Left hindlimb (tissue), 1 donor: Measurements from ENCODE around the gene TLX1.

Experiments
- DNase-seq: peaks from one replicate; pipeline ENCODE4 v3.0.0-alpha.2; 2018

TLX1 gene

DNA sequence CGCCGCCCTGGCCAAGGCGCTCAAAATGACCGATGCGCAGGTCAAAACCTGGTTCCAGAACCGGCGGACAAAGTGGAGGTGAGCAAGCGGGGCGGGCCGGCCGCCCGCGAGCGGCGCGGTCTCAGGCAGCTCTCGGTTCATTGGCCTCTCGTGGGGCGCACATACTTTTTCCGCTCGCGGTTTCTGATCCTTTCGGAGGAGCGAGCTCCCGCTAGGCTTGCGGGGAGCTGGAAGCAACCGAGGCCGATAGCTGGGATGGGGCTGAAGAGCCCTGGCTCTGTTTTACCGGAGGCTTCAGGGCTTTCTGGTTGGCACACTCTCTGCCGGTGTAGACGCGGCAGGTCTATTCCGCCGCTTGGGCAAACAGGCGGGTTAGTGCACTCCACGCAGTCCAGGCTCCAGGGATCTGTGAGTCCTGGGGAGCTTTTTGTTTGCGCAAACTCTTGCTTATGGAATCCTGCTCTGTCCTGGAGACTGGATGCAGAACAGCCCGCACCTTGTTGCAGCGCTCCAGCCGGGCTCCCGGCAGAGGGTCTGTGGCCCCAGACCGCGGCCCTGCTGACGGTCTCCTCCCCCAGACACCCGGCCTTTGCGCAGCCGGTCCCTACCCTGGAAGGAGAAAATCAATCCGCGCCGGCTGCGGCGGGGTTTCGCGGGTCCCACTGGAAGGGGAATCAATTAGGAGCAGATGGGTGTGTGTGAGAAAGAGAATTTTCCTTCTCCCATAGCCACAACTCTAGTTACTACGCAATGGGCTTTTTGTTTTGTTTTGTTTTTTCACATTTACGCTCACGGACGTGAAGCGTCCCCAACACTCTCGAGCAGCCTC lies 3.4 kb downstream of the TLX1 start:
- no peak for DNase-seq

DNA sequence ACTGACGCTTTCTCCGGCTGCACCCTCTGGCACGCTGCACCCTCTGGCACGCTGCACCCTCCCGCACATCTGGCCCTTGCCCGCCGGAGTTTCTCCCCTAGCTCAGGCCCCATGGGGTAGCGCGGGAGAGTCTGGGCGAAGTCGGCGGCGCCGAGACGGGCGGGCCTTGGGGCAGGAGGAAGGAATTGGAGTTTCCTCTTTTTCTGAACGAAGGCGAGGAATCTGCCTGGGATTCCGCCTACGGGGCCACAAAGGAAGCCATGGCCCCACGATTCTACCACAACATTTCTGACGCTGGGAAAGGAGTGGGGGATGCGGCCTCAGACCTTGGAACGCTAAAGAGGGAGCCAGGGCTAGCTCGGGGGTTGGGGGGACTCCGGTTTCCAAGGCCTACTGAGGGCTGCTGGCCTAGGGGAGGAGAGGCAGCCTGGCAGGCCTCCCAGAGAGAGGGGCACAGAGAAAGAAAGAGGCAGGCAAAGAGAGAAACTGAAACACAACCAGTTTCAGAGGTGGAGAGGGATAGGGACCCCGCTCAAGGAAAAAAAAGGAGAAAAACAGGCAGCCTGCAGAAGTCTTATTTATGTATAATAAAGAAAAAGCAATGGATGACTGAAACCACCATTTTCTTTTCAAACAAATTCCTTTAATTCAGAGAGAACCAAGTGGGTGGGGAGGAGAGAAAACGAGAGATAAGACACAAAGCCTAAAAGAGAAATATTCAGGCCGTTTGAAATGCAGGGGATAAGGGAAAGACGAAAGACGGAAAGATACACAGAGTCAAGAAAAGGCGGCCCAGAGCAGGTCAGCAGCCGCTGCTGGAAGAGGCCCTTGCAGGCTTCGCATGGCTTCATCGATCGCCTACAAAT lies 4.3 kb downstream of the TLX1 start:
- no peak for DNase-seq

DNA sequence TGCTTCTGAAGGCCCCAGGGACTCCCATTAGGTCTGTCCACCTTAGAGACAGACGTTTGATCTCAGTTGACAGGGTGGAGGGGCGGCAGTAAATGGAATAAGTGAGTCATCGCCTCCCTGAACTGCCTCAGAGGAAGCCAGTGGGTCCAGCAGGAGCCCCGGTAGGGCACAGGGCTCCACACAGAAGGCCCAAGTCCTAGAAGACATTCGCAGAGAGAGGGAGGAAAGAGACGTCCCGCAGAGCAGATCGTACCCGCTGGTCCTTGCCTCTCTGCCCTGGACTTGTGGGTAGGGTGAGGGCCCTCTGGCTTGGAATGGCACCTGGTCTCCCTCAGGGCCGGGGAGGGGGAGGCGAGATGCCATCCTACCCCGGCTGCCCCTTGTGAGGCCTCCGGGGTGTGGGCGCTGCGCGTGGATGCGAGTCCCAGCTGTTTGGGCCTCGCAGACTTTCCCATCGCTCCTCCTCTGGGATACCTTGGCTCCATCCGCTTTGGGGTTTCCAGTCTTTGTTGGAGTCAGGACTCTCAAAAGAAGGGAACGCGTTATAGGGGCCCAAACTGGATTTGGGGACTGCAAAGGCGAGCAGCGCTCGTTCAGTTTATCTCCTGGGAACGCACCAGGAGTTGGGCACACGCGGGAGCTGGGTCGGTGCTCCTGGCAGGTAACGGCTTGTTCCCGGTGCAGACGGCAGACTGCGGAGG lies 5.1 kb downstream of the TLX1 start:
- no peak for DNase-seq

DNA sequence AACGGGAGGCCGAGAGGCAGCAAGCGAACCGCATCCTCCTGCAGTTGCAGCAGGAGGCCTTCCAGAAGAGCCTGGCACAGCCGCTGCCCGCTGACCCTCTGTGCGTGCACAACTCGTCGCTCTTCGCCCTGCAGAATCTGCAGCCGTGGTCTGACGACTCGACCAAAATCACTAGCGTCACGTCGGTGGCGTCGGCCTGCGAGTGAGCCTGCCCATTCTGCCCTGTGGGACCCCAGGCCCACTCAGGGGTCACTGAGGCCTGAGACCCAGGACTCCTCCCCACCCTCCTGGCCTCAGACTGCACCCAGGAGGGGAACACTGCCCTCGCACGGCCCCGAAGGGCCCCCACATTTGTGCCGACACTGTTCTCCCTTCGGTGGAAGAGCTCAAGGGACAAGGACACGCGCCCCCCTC lies 5.6 kb downstream of the TLX1 start:
- no peak for DNase-seq

DNA sequence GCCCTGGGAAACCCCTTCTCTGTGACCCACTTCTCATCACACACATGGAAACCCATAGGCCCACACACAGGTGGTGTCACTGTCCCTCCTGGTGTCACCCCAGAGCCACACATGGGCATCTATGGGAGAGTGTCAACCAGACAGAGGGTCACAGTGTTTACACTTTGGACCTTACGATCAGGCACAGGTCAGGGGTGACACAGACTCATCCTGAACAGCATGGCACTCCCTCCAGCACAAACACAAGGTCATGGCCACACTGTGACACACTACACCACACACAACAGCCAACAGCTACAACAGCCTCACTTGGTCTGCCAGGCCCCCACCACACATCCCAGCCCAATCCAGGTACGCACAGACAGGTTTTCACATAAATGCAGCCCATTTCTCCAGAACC lies 6.2 kb downstream of the TLX1 start:
- no peak for DNase-seq

DNA sequence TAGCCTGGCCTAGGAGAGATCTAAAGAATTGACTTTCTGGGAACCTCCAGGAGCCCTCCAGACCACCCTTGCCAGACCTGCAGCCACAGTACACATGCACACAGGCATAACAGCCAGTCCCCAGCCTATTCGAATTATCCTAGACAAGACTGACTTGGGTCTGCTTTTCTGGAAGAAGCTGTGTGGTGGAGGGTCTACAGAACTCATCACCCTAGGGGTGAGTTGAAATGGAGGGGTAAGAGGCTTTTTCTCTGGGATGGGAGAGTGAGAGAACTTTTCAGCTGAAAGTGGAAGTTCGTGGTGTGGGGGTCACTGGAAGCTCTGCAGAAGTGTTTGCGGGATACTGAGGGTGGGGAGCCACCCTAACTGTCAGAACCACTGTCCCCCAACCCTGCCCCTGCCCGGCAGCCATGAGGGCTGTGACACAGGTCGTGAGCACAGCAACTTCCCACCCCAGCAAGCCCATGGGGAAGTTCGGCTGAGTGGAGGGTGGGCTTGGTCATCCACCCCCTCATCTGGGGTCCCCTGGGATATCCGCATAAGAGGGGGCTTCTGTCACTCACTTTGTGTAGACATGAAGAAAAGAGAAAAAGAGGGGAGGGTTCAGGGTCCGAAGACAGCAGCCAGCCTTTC lies 7.8 kb downstream of the TLX1 start:
- no peak for DNase-seq

DNA sequence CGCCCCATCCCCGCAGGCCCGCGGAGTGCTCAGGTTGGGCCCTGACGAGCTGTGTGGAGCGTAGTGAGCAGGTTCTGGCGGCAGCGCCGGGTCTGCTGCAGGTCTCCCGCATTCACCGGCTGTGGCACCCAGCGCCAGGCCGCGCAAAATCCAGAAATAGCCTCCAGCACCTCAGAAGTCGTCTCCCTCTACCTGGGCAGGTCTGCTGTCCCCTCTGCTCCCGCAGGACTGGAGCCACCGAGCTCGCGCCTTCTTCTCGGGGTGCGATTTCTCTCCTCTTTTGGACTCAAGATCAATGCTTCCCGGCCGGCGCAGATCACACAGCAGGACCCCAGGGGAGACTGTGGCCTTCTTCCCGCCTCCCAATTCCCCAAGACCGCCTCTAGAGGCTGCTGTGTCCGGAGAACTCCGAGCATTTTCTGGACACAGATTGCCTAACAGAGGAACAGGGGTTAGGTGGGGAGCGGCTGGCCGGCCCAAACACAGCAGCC lies 8.4 kb downstream of the TLX1 start:
- no peak for DNase-seq

DNA sequence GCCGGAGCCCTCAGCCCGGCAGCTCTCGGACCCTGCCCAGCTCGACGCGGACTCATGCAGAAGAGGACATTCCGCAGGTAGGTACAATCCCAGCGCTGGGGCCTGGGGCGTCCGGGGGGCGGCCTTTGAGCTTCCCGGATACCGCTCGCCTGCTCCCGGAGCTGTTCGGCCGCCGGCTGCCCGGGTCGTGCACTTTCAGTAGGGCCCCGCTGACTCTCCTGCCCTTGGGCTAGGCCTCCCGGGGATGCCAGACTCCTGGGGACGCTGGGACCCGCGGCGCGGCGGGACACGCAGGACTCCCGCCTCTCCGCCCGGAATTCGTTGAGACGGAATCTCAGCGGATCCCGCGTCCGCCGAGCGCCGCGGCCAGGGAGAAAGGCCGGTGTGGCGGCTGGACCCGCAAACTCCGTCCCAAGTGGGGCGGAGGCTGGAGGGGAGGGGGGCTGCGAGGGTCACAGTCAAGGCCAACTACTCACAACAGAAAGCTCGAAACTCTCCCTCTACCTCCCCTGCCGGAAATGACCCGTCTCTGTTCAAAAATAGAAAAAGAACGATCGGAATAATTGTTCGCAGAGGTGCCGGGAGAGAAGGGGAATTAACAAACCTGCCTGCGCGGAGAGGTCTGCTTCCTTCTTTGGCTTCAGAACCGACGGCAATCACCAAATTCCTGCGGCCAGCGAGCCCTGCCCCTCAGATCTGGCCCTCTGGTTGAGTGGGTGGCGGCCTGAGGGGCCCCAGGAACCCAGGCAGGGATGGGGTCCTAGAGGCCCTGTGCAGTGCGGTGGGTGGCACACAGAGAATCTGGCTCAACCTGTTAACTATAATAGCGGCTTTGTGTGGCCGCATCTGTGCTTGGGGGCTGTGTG lies 9.2 kb downstream of the TLX1 start:
- no peak for DNase-seq

DNA sequence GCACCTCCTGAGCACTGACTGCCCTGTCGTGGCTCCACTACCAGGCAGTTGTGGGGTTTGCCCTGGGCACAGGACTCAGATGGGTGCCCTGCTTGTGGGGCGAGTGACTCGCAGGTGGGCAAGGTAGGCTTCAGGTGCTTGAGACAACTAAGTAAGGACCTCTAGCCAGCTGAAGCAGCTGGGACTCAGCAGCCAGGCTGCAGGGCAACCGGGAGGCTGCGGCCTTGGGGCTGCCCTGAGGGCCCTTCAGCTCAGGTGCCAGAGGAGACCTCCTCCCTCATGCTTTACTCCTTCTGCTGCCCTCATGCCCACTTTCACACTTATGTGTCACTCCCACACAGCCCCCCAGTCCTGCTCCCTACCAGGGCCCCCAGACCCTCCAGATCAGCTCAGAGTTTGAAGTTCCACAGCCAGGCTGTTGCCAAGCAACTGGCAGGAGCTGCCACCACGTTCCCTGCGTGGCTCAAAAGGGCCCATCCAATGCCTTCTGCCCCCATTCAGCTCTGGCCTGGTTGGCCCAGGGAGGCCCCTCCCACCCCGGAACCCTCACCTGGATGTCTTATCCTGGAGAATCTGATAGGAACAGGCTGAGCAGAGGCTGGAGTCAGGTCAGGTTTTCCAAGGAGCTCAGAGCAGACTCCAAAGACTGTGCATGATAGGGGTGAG lies 10.0 kb downstream of the TLX1 start:
- no peak for DNase-seq

DNA sequence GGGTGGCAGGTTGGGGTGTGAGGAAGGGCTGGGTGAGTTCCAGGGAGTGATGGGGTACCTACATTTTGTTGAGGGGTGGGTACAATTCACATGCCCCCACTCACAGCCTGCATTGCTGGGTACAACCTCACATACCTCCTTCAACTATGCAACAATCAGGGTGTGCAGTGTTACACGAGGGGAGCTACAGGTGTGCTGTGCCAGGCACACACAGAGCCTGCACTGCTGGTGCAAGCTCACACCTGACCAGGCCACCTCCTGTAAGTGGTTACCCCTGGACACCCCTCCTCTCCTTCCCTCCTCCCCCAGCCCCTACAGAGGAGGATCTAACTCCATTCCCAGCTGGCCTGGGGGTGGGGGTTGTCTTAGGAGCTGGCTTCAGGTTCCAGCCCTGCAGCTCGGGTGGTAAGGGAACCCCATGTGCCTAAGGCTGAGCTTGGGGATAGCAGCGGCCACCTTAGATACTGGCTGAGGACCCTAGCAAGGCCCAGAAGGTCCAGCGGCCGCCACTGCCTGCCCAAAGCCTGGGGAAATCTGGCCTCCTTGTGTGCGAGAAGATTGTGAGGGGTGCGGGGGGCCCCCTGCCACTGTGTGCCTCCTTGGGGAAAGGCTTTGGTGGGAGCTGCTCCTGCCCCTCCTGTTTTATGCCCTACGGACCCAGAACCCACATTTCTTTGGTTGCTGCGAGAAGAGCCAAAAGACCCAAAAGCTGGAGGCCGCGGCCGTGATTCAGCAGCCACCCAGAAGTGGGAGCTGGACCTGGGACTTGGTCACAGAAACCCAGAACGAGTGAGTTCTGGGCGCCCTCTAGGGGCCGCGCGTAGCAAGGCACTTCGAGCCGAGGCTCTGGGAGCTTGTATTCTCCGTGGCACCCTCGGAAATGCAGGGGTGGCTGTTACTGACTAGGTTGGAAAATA lies 10.8 kb downstream of the TLX1 start:
- peak; percentile 84 for DNase-seq

DNA sequence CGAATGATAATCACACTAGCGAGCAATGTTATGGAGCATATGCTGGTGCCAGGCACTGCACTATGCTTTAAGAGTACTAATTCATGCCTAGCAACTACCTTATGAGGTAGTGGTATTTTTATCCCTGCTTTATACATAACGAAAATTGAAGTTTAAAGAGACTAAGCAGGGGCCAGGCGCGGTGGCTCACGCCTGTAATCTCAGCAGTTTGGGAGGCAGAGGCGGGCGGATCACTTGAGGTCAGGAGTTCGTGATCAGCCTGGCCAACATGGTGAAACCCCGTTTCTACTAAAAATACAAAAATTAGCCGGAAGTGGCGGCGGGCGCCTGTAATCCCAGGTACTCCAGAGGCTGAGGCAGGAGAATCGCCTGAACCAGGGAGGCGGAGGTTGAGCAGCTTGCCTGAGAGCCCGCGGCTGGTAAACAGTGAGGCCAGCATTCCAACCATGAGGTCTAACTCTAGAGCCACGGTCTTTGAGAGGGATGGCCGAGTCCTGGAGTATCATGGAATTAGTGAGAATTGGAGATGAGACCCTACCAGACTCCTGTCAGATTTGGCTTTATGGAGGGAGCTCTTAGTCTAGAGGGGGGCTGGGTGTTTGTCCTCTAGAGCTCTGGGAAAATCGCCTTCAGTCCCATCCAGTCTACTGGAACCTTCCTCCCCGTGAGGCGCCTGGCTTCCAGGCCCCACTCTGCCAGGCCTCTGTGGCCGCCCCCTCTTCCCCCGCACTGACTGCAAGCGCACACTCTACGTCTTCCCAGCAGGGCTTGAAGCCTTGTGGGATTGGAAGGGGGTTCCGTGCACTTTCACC lies 11.6 kb downstream of the TLX1 start:
- no peak for DNase-seq

DNA sequence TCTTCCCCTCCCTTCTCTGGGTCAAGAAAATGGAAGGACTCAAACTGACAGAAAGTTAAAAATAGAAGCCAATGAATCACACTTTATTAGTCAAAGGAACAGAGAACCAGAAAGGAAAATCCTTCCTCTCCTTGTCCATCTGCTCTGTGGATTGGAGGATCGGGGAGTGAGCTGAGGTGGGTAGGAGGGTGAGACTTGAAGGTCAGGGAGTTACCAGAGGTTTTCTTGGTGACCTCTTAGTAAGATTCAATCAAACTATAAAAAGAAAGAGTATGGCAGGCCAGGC lies 12.2 kb downstream of the TLX1 start:
- DNase-seq: no peak

DNA sequence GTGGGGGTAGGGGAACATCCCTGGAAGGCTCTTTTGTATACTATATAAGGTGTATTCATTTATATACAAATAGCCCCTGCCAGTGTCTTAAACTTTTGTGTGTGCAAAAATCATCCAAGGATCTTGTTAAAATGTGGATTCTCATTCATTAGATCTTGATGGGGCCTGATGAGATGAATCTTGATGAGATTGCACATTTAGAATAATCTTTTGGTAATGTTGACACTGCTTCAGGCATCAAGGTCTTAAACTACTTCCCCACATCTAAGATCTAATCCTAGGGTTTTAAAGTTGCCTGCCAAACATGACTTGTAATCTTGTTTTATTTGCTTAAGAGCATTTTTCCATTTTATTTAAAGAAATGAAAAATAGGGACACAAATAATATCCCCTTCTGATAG lies 13.0 kb downstream of the TLX1 start:
- DNase-seq: no peak

DNA sequence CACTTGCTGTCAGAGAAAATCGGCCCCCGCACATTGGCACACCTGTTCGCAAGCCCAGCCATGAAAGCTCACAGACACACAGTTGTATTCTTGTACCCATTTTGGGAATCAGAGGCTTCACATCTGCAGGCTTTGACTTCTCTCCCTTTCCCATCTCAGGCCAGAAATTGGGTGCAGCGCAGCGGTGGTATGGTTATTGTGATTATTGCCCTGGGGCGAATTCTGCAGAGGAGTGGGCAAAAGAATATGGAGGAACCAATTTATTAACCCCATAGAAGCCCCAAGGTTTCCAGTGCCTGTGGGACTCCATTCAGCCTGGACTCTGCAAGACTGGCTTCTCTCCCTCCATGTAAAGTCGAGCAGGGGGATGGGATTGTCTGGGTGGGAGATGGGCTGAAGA lies 14.0 kb downstream of the TLX1 start:
- no peak for DNase-seq

DNA sequence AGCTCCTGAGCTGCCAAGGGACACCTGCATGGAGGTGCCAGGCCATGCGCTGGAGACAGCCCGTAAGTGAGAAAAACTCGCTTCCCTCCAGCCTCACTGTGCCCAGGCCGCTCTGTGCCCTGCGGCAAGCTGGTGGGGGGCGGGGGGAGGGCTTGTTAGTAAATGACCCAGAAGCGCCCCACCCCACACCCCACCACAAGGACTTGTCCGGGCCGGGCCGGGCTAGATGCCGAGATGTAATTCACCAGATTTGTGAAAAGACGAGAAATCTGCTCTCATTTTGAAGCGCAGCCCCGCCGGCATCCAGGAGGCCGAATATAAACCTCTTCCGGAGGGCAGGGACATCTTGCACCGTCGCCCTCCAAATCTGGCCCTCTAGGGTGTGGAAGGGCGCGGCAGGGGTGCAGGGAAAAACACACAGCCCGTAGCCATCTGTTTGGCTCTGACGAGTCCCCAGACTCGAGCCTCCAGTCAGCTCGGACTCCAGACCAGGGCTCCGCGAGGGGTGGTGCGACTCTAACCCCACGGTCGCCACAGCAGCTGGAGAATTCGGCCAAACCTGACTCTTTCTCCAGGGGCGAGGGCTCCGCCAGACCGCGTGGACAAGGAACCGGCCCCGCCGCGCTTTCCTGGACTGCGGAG lies 14.8 kb downstream of the TLX1 start:
- no peak for DNase-seq

DNA sequence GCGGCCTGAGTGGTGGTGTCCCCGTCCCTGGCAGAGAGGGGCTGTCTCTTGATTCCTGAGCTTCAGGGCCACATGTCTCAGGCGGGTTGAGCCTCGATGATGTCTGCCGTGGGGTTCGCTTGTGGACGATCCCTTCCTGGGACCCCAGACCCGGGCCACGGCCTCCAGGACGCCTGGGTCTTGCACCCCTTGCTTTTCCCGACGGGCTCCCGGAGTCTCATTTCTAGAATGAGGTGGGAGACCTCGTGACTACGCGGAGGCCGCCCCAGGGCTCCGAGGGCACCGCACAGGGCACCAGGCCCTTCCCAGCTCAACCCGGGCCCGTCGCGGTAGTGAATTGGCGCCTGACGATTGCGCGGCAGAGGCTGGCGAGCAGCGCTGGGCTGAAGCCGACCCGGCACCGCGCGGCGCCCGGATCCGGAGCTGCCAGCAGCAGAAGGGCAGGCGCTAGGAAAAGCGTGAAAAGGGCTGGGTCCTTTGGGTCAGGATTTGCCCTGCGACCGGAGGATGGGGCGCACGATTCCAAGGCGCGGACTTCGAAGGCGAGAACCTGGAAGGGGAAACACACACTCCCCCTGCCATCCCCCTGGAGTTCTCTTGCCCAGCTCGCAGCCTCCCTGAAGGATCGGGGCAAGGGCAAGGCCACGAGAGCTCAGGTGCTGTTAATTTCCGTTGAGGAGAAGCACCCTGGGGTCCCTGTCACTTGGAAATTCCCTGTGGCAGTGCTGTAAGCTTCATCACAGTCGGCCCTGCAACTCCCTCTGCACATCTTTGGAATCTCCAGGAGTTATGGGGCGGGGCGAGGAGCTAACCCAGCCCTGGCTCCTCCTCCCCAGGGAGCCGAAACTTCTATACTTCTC lies 15.5 kb downstream of the TLX1 start:
- DNase-seq: no peak

DNA sequence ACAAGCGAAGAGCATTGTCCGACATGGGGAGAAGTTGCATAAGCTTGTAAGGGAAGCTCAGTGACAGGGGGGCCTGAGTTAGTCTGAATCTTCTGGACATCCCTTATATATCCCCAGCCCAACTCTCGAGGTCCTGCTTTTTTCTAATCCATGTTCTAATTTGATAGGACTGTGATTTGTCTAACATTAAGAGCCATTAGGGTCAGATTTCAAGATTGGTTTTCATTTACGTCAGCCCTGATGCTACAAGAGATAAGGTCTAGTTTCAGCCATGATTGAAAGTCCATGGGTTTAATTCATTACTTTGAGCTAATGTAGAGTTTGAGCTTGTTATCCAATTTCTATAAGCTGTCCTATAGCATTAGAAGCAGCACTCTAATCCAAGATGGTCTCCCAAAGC lies 20.3 kb downstream of the TLX1 start:
- no peak for DNase-seq

DNA sequence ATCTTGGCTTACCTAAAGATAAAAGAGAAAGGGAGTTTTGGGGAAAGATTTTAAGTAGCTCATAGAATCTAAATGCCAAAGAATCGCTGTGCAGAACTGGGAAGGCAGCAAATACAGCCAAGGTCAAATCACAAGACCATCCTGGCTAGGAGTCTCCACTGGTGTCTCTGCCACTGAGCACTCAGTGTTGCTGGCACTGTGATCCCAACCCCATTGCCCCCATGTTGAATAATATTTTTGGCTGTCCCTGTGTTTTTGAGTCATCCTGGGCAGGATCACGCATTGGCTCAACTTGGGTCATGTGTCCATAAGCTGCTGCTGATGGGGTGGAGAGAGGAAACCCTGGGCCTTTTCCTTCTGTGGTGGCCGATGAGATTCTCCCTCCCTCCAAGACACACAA lies 21.2 kb downstream of the TLX1 start:
- DNase-seq: no peak
